ENCODE results near the gene MTRR. TPM values are rescaled to one million over a fixed set of nuclear protein-coding genes. Genes with fewer than 3 reads are reported as not detected.

The MTRR gene
- total and polyA plus RNA-seq, 2 of the 8 experiments (the other 6 are each of a cell fraction or from before 2014, with no cell fraction given): 36.4 to 53.8 TPM

DNA sequence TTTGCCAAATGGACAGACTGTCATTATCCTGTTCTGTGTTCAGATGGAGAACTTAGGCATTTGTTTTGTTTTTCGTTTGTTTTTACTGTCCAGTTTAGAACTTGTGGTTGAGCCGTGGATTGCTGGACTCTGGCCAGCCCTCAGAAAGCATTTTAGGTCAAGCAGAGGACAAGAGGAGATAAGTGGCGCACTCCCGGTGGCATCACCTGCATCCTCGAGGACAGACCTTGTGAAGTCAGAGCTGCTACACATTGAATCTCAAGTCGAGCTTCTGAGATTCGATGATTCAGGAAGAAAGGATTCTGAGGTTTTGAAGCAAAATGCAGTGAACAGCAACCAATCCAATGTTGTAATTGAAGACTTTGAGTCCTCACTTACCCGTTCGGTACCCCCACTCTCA lies 8.9 kb downstream of the MTRR start (continued):
- TF ChIP-seq CHD2 (IDR thresholded peaks at IDR 0.05; ENCODE audit: low read length): no peak
- no peak for TF ChIP-seq SP1 (IDR thresholded peaks at IDR 0.05; ENCODE audit: low read depth, low read length)
- no peak for TF ChIP-seq ASH2L (IDR thresholded peaks at IDR 0.05; ENCODE audit: low read length)
- no peak for TF ChIP-seq BACH1 (IDR thresholded peaks at IDR 0.05; ENCODE audit: low read length)

Measured in H1 (cell line).